ENCODE results near the gene DAGLA.

Gene DAGLA

GRCh38 chr11:61757213-61757862, 77.1 kb downstream of the DAGLA start:
- H3K4me3 ChIP-seq (IDR thresholded peaks at IDR 0.05; ENCODE audit: insufficient read depth, low read depth, low read length) = no peak overlapping the region
- H4K20me1 ChIP-seq (ENCODE audit: insufficient read depth) = no peaks in the 10 kb centered on the region
- TF ChIP-seq CTCF (conservative IDR thresholded peaks at IDR 0.05; ENCODE audit: low read depth, low read length) = no peak
- peaks cover 21% of the 10 kb centered on the region for H3K27me3 ChIP-seq (ENCODE audit: insufficient read depth, low read depth)
- peaks cover 8% of the 10 kb centered on the region for H3K4me1 ChIP-seq (ENCODE audit: low read depth, poor library complexity, severe bottlenecking)
- no peaks in the 10 kb centered on the region for H3K79me2 ChIP-seq (ENCODE audit: insufficient read depth, low read depth)
- no peak overlapping the region for H3K27ac ChIP-seq
- no peaks in the 10 kb centered on the region for H3K36me3 ChIP-seq (ENCODE audit: insufficient read depth)
- no peak overlapping the region for H3K9ac ChIP-seq
- peak overlapping the region; percentile 38; the same call in 1 of the 2 replicates for H2AFZ ChIP-seq (ENCODE audit: low read depth)
- no peak overlapping the region for H3K4me2 ChIP-seq

- TF ChIP-seq CTCF (conservative IDR thresholded peaks at IDR 0.05; ENCODE audit: low read depth, low read length) = no peak
- Histone ChIP-seq H4K20me1 (ENCODE audit: insufficient read depth) (no peaks in the 10 kb centered on the region), H3K27ac (no peak overlapping the region), H3K4me2 (no peak overlapping the region), H3K36me3 (ENCODE audit: insufficient read depth) (no peaks in the 10 kb centered on the region), H3K4me1 (ENCODE audit: low read depth, poor library complexity, severe bottlenecking) (peaks cover 8% of the 10 kb centered on the region), H3K79me2 (ENCODE audit: insufficient read depth, low read depth) (no peaks in the 10 kb centered on the region), H2AFZ (ENCODE audit: low read depth) (no peak overlapping the region), H3K4me3 (IDR thresholded peaks at IDR 0.05; ENCODE audit: insufficient read depth, low read depth, low read length) (no peak overlapping the region), H3K27me3 (ENCODE audit: insufficient read depth, low read depth) (peaks cover 27% of the 10 kb centered on the region), H3K9ac (no peak overlapping the region)
These were observed 80.8 kb downstream of the DAGLA start for GRCh38 chr11:61760946-61761345.

DNA sequence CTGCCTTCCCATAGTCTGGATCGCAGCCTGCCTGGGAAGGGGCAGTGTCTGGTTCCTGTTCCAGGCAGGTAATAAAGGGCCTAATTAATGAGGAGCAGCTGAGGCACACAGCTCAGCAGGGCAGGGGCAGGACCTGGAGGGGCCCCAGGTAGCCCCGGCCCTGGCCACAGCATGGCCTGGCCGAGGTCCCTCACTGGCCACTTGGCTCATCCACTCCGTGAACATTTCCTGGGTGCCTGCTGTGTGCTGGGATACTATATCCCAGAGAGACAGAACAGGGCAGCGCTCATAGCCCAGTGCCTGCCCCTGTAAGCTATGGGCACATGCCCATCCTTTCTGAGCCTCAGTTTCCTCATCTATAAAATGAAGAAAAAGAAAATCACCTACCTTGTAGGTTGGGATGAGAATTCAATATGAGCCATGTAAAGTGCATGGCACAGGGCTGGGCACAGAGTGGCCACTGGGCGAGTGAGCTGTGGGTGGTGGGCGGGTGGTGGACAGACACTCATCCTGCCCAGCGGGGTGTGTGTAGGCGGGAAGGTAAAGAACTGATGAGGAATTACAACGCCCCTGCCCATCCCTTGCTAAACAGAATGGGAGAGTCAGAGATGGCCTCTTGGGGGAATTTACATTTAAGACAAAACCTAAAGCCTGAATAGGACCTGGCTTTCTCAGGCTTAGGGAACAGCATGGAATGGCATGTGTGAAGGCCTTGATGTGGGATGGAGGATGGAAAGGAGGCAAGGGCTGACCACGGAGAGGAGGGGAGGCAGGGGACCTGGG, 81.4 kb downstream of the DAGLA start:
- Histone ChIP-seq H3K36me3 (ENCODE audit: insufficient read depth) (no peaks in the 10 kb centered on the region), H3K4me2 (no peak overlapping the region), H3K9ac (no peak overlapping the region), H3K27me3 (ENCODE audit: insufficient read depth, low read depth) (peaks cover 27% of the 10 kb centered on the region), H3K79me2 (ENCODE audit: insufficient read depth, low read depth) (no peaks in the 10 kb centered on the region), H3K4me3 (IDR thresholded peaks at IDR 0.05; ENCODE audit: insufficient read depth, low read depth, low read length) (no peak overlapping the region), H2AFZ (ENCODE audit: low read depth) (no peak overlapping the region), H3K27ac (no peak overlapping the region), H4K20me1 (ENCODE audit: insufficient read depth) (no peaks in the 10 kb centered on the region), H3K4me1 (ENCODE audit: low read depth, poor library complexity, severe bottlenecking) (peaks cover 5% of the 10 kb centered on the region)
- TF ChIP-seq CTCF (conservative IDR thresholded peaks at IDR 0.05; ENCODE audit: low read depth, low read length) = no peak

- no peak overlapping the region for H2AFZ ChIP-seq (ENCODE audit: low read depth)
- no peaks in the 10 kb centered on the region for H3K36me3 ChIP-seq (ENCODE audit: insufficient read depth)
- H3K79me2 ChIP-seq (ENCODE audit: insufficient read depth, low read depth) = no peaks in the 10 kb centered on the region
- no peak for TF ChIP-seq CTCF (conservative IDR thresholded peaks at IDR 0.05; ENCODE audit: low read depth, low read length)
- no peaks in the 10 kb centered on the region for H4K20me1 ChIP-seq (ENCODE audit: insufficient read depth)
- H3K27me3 ChIP-seq (ENCODE audit: insufficient read depth, low read depth) = peaks cover 27% of the 10 kb centered on the region
- no peak overlapping the region for H3K4me3 ChIP-seq (IDR thresholded peaks at IDR 0.05; ENCODE audit: insufficient read depth, low read depth, low read length)
- H3K9ac ChIP-seq = no peak overlapping the region
- no peaks in the 10 kb centered on the region for H3K4me1 ChIP-seq (ENCODE audit: low read depth, poor library complexity, severe bottlenecking)
- H3K27ac ChIP-seq = no peak overlapping the region
- H3K4me2 ChIP-seq = no peak overlapping the region
These were observed 82.0 kb downstream of the DAGLA start for GRCh38 chr11:61762223-61762615.

Data from KMS-11 (cell line).